ENCODE measurements around the gene ROCK2.

- no peak for TF ChIP-seq POLR2AphosphoS5 (IDR thresholded peaks at IDR 0.05)
- TF ChIP-seq CTCF (IDR thresholded peaks at IDR 0.05) = no peak
- TF ChIP-seq POLR2A (IDR thresholded peaks at IDR 0.05) = no peak
These were observed 184.2 kb downstream of the ROCK2 start for GRCh38 chr2:11160256-11160655.
